Neural cell (in vitro differentiated cells): ENCODE results near the gene PCNX1.

Experiments
- EP300 ChIP-seq: fragments of 450-650 bp; conservative IDR thresholded peaks from 2 replicates; pipeline ENCODE4 v1.6.1; 2014; ENCODE audit warnings: antibody characterized with exemption, mild to moderate bottlenecking, moderate library complexity; ENCODE audit not compliant: poor library complexity, severe bottlenecking
- EZH2 ChIP-seq: fragments of 200-600, 300-800 bp; shearing (Covaris generic), sonication (generic); IDR thresholded peaks from 2 replicates; pipeline ENCODE4 v1.6.1; 2014; ENCODE audit warnings: antibody characterized with exemption, low read length, borderline replicate concordance, mild to moderate bottlenecking; ENCODE audit not compliant: insufficient read depth, poor library complexity, severe bottlenecking
- POLR2AphosphoS5 ChIP-seq: IDR thresholded peaks from 2 replicates; pipeline ENCODE4 v1.6.1; 2012
- REST ChIP-seq: IDR thresholded peaks from 2 replicates; pipeline ENCODE4 v1.6.1; 2012; ENCODE audit warnings: borderline replicate concordance
- SMC3 ChIP-seq: fragments of 450-650 bp; conservative IDR thresholded peaks from 2 replicates; pipeline ENCODE4 v1.6.1; 2014; ENCODE audit warnings: antibody characterized with exemption, mild to moderate bottlenecking, moderate library complexity; ENCODE audit not compliant: poor library complexity
- TAF1 ChIP-seq: IDR thresholded peaks from 2 replicates; pipeline ENCODE4 v1.6.1; 2012; ENCODE audit warnings: low read depth
- TF ChIP-seq, protein P1 (sequence below): fragments of 450-650 bp; IDR thresholded peaks from 2 replicates; pipeline ENCODE4 v1.5.1; 2014; ENCODE audit warnings: antibody characterized with exemption, mild to moderate bottlenecking, moderate library complexity; ENCODE audit not compliant: poor library complexity, severe bottlenecking

DNA sequence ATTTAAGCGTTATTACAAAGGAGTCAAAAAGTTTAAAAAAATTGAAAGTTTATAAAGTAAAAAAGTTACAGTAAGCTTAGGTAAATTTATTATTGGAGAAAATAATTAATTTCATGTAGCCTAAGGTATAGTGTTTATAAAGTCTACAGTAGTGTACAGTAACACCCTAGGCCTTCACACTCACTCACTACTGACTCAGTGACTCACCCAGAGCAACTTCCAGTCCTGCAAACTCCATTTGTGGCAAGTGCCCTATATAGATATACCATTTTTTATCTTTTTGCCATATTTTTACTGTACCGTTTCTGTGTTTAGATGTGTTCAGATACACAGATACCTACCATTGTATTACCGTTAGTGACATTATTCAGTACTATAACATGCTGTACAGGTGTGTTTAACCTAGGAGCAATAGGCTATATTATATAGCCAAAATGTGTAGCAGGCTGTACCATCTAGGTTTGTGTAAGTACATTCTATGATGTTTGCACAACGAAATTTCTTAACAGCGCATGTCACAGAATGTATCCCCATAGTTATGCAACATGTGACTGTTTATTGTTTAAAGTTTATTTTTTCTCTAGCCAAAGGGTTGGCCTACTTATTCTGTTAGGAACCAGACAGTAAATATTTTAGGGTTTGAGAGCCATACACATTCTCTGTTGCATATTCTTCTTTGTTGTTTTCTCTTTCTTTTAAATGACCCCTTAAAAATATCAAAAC, 155.5 kb downstream of the PCNX1 start:
- TF ChIP-seq REST (no peak), TAF1 (no peak), POLR2AphosphoS5 (no peak), EP300 (no peak), EZH2 (no peak), SMC3 (no peak)
- TF ChIP-seq, protein P1, sequence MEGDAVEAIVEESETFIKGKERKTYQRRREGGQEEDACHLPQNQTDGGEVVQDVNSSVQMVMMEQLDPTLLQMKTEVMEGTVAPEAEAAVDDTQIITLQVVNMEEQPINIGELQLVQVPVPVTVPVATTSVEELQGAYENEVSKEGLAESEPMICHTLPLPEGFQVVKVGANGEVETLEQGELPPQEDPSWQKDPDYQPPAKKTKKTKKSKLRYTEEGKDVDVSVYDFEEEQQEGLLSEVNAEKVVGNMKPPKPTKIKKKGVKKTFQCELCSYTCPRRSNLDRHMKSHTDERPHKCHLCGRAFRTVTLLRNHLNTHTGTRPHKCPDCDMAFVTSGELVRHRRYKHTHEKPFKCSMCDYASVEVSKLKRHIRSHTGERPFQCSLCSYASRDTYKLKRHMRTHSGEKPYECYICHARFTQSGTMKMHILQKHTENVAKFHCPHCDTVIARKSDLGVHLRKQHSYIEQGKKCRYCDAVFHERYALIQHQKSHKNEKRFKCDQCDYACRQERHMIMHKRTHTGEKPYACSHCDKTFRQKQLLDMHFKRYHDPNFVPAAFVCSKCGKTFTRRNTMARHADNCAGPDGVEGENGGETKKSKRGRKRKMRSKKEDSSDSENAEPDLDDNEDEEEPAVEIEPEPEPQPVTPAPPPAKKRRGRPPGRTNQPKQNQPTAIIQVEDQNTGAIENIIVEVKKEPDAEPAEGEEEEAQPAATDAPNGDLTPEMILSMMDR = no peak
